Gastroesophageal sphincter (tissue), 4 donors: Measurements from ENCODE around the gene TWF2. TPM values are rescaled to one million over a fixed set of nuclear protein-coding genes. Genes with fewer than 3 reads are reported as not detected.

Experiments used
- ATAC-seq: fragments of 150-250 bp; one replicate; pipeline ENCODE4 v1.9.1; 2016; ENCODE audit warnings: mild to moderate bottlenecking, moderate library complexity
- H3K27ac ChIP-seq, 4 donors: fragments of 200-600 bp; sonication (generic) in 3 of 4; 1 replicate in 3 of 4; 2 replicates in 1 of 4; pipeline ENCODE4 v1.5.1; 2016 to 2019
- H3K27me3 ChIP-seq: fragments of 200-600 bp; sonication (generic); one replicate; pipeline ENCODE4 v1.5.1; 2019
- H3K36me3 ChIP-seq, 2 donors: fragments of 200-600 bp; sonication (generic); one replicate each; pipeline ENCODE4 v1.5.1; 2019; ENCODE audit warnings: control low read depth in 1 of 2
- H3K4me1 ChIP-seq, 3 donors: fragments of 200-600 bp; sonication (generic); 1 replicate in 2 of 3; 2 replicates in 1 of 3; pipeline ENCODE4 v1.5.1; 2016 to 2019; ENCODE audit warnings: control low read depth in 2 of 3
- H3K4me3 ChIP-seq, 2 donors: fragments of 200-600 bp; sonication (generic); one replicate each; pipeline ENCODE4 v1.5.1; 2019; ENCODE audit warnings: mild to moderate bottlenecking in 1 of 2, moderate library complexity in 1 of 2
- H3K9me3 ChIP-seq, 3 donors: fragments of 200-600 bp; sonication (generic); one replicate each; pipeline ENCODE4 v1.5.1; 2017 to 2019; ENCODE audit warnings: control low read depth in 2 of 3
- CTCF ChIP-seq, 4 experiments: fragments of 200-600 bp in 2 of 4; fragments of 450-650 bp in 2 of 4; sonication (generic) in 1 of 4; IDR thresholded peaks; one replicate each; pipeline ENCODE4 v1.5.1; 2017 to 2019; ENCODE audit warnings: antibody characterized with exemption in 4 of 4, mild to moderate bottlenecking in 2 of 4, moderate library complexity in 2 of 4
- EP300 ChIP-seq: sonication (generic); formaldehyde crosslinking; IDR thresholded peaks from one replicate; pipeline ENCODE4 v1.6.1; 2017; ENCODE audit warnings: antibody characterized with exemption, mild to moderate bottlenecking
- POLR2A ChIP-seq, 2 donors: fragments of 450-650 bp; IDR thresholded peaks; one replicate each; pipeline ENCODE4 v1.6.1; 2017; ENCODE audit warnings: antibody characterized with exemption in 2 of 2, mild to moderate bottlenecking in 2 of 2, moderate library complexity in 1 of 2
- POLR2AphosphoS5 ChIP-seq: sonication (generic); formaldehyde crosslinking; IDR thresholded peaks from one replicate; pipeline ENCODE4 v1.6.1; 2017; ENCODE audit warnings: antibody characterized with exemption
- WGBS, 2 donors: methylation state at CpG; one replicate each; pipeline ENCODE4 v1.1.5; 2018; ENCODE audit warnings: low coverage in 1 of 2; 5-methylcytosine and 5-hydroxymethylcytosine counted together
- total RNA-seq, 4 donors: library from RNA; depleted of rRNA; stranded (reverse); fragments of >200 nt; gene quantifications; one replicate each; pipeline ENCODE4 v1.1.0, GENCODE V29; 2016

Gene TWF2
- total RNA-seq, 4 donors from 2014 or later: 46.8 to 79.5 (median 69.2) TPM

GRCh38 chr3:52236424-52236886 is 2.5 kb downstream of the TWF2 start:
- Histone ChIP-seq H3K27ac (peak overlapping the region in 3 of 4 donors; percentile 89 to 99 (median 95)), H3K9me3 (no peaks in the 10 kb centered on the region), H3K4me1 (peaks cover 0 to 88% (median 41%) of the 10 kb centered on the region in 3 donors), H3K36me3 (peaks cover 0 to 38% of the 10 kb centered on the region in 2 donors), H3K27me3 (no peaks in the 10 kb centered on the region), H3K4me3 (no peak overlapping the region)
- ATAC-seq: no peak
- 33 to 83% methylated on average over 1 of the region's 5 CpGs for WGBS, 2 donors
- no peak for TF ChIP-seq POLR2AphosphoS5
- TF ChIP-seq CTCF (IDR thresholded peaks at IDR 0.05): no peak
- no peak for TF ChIP-seq POLR2A (IDR thresholded peaks at IDR 0.05)
- TF ChIP-seq EP300: no peak

DNA sequence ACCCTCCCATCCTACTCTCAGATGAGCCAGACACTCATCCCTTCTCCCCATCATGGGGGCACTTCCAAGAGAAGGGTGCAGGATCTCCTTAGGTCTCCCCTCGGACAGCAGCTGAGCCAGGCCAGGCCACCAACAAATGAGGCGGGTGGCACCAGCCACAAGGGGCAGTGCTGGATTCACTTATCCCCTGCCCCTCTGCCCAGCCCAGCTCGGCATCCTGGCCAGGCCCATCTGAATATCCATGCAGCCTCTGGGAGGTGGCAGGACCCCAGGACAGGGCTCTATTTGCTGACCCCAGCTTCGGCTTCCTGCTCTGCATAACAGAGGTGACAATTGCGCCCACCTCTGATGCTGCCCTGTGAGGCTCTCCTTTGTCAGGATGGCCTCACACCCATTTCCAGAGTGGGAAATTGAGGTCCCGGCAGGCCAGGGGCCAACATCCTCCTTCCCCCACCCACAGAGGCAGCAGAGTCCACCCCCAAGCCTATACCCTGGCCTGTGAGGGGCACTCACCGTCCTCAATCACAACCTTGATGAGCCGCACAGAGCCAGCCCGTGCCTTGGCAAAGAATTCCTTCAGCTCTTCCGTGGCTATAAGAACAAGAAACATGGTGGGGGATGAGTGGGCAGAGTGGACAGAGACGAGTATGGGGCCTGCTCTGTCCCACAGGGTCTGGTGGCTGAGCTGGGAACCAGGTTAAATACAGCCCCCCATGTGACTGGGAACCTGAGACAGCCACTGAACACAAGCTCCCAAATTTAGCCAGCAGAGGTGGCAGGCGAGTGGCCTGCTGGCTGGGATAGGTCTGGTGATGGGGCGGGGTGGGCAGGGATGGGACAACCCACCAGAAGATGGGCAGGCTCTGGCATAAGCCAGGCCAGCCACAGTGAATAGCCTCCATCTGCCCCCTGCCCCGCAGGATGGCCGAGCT is 4.2 kb downstream of the TWF2 start:
- H3K36me3 ChIP-seq: peaks cover 0 to 55% of the 10 kb centered on the region in 2 donors
- H3K9me3 ChIP-seq: no peaks in the 10 kb centered on the region
- TF ChIP-seq POLR2AphosphoS5 (no peak), CTCF (IDR thresholded peaks at IDR 0.05) (no peak), POLR2A (IDR thresholded peaks at IDR 0.05) (no peak), EP300 (no peak)
- WGBS, 2 donors: 40 to 87% methylated on average over 1 to 6 of the region's 15 CpGs
- ATAC-seq: no peak
- peak overlapping the region in 1 of 4 donors; percentile 8 for H3K27ac ChIP-seq
- no peak overlapping the region for H3K4me3 ChIP-seq
- peaks cover 0 to 79% (median 34%) of the 10 kb centered on the region in 3 donors for H3K4me1 ChIP-seq
- no peaks in the 10 kb centered on the region for H3K27me3 ChIP-seq

GRCh38 chr3:52233968-52234367 is 5.0 kb downstream of the TWF2 start:
- H3K27ac ChIP-seq: peak overlapping the region in 1 of 4 donors; percentile 8
- H3K27me3 ChIP-seq: no peaks in the 10 kb centered on the region
- WGBS, 2 donors: 76% methylated on average over 3 of the region's 3 CpGs; no CpG with 5 or more reads in 1 of the 2 donors
- no peaks in the 10 kb centered on the region for H3K9me3 ChIP-seq
- H3K4me3 ChIP-seq: no peak overlapping the region
- peaks cover 0 to 63% of the 10 kb centered on the region in 2 donors for H3K36me3 ChIP-seq
- ATAC-seq: no peak
- H3K4me1 ChIP-seq: peaks cover 0 to 75% (median 33%) of the 10 kb centered on the region in 3 donors
- TF ChIP-seq POLR2AphosphoS5: no peak
- TF ChIP-seq CTCF (IDR thresholded peaks at IDR 0.05): no peak
- no peak for TF ChIP-seq POLR2A (IDR thresholded peaks at IDR 0.05)
- no peak for TF ChIP-seq EP300

DNA sequence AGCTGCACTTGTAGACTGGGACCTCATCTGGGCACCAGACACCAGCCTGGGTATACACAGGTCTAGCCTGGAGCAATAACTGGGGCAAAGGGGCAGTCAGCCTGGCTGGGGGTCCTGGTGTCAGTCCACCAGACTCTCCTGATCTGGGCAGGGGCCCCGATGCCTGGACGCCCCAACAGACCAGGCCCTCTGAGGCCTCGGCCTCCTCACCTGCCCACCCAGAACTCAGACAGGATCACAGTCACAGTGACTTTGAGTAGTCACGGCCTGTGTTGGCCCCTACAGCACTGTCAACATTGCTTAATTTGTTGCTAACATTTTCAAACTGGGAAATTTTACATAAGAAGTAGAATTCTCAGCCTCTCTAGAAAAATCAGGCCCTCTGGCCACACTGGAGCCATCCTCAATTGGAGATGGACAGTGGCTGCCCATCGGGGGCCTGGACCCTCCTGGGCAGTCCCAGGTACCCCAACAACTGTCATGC is 5.8 kb downstream of the TWF2 start:
- Histone ChIP-seq H3K27me3 (no peaks in the 10 kb centered on the region), H3K36me3 (peaks cover 0 to 71% of the 10 kb centered on the region in 2 donors), H3K9me3 (no peaks in the 10 kb centered on the region), H3K4me3 (no peak overlapping the region), H3K4me1 (peaks cover 0 to 70% (median 31%) of the 10 kb centered on the region in 3 donors), H3K27ac (no peak overlapping the region)
- 88% methylated on average over 2 of the region's 5 CpGs; no CpG with 5 or more reads in 1 of the 2 donors for WGBS, 2 donors
- TF ChIP-seq CTCF (IDR thresholded peaks at IDR 0.05) (no peak), POLR2A (IDR thresholded peaks at IDR 0.05) (no peak), EP300 (no peak)
- ATAC-seq: no peak
